Stimulated activated CD4-positive, alpha-beta T cell treated with anti-CD3 and anti-CD28 coated beads, Interleukin-12 subunit alpha, Interleukin-12 subunit beta, amount 100 ng/mL, for 4 hours (primary cell): Measurements from ENCODE around the gene ARHGAP33.

Source experiments
- DNase-seq: peaks from one replicate; pipeline ENCODE4 v3.0.0-alpha.2; 2020

Gene ARHGAP33

GRCh38 chr19:35739275-35740107 lies 35.9 kb upstream of the ARHGAP33 start:
- no peak for DNase-seq

- DNase-seq = no peak
Observed at GRCh38 chr19:35740108-35740422, 35.3 kb upstream of the ARHGAP33 start.

GRCh38 chr19:35740423-35741202 lies 34.8 kb upstream of the ARHGAP33 start:
- DNase-seq = peak; percentile 93

GRCh38 chr19:35741203-35741515 lies 34.2 kb upstream of the ARHGAP33 start:
- DNase-seq = no peak

- DNase-seq = peak; percentile 47
Observed at GRCh38 chr19:35742121-35742724, 33.1 kb upstream of the ARHGAP33 start, which contains the start of gene IGFLR1. Gene IGFLR1, minus strand, starts transcription at chr19:35742452. Its CDS starts 1,272 bp downstream, at chr19:35741180.

GRCh38 chr19:35743640-35744429 lies 31.5 kb upstream of the ARHGAP33 start:
- DNase-seq = no peak

- DNase-seq = peak; percentile 87
Observed at GRCh38 chr19:35744430-35745327, 30.7 kb upstream of the ARHGAP33 start.

GRCh38 chr19:35745328-35746086 lies 29.9 kb upstream of the ARHGAP33 start, which contains the start of the genes PSENEN and U2AF1L4:
Gene PSENEN, plus strand, starts transcription at chr19:35745651. Its CDS starts 280 bp downstream, at chr19:35745931.
Gene U2AF1L4, minus strand, starts transcription at chr19:35745418. Its CDS starts 27 bp downstream, at chr19:35745391.
- peak; percentile 89 for DNase-seq

GRCh38 chr19:35746087-35746462 lies 29.3 kb upstream of the ARHGAP33 start:
- no peak for DNase-seq

- no peak for DNase-seq
Observed at GRCh38 chr19:35746531-35746930, 28.8 kb upstream of the ARHGAP33 start.

- peak; percentile 95 for DNase-seq
Observed at GRCh38 chr19:35748106-35749020, 27.0 kb upstream of the ARHGAP33 start, which contains the start of gene LIN37. Gene LIN37, plus strand, starts transcription at chr19:35748576. Its CDS starts 149 bp downstream, at chr19:35748725.

GRCh38 chr19:35750167-35750566 lies 25.2 kb upstream of the ARHGAP33 start:
- no peak for DNase-seq

GRCh38 chr19:35751839-35752745 lies 23.3 kb upstream of the ARHGAP33 start:
- DNase-seq = no peak

- DNase-seq = no peak
Observed at GRCh38 chr19:35752746-35753350, 22.5 kb upstream of the ARHGAP33 start.

GRCh38 chr19:35753634-35754369 lies 21.6 kb upstream of the ARHGAP33 start:
- DNase-seq = no peak

- no peak for DNase-seq
Observed at GRCh38 chr19:35754370-35755130, 20.8 kb upstream of the ARHGAP33 start.

- DNase-seq = no peak
Observed at GRCh38 chr19:35755131-35755549, 20.2 kb upstream of the ARHGAP33 start.
